C4-2B (cell line): ENCODE results near the gene RTF1.

ENCODE experiments used
- ZFX ChIP-seq: fragments of 450-650 bp; IDR thresholded peaks from 2 replicates; pipeline ENCODE4 v1.6.1; 2017
- TF ChIP-seq, protein P1 (sequence below): fragments of 450-650 bp; conservative IDR thresholded peaks from 2 replicates; pipeline ENCODE4 v1.5.1; 2017; ENCODE audit warnings: mild to moderate bottlenecking

DNA sequence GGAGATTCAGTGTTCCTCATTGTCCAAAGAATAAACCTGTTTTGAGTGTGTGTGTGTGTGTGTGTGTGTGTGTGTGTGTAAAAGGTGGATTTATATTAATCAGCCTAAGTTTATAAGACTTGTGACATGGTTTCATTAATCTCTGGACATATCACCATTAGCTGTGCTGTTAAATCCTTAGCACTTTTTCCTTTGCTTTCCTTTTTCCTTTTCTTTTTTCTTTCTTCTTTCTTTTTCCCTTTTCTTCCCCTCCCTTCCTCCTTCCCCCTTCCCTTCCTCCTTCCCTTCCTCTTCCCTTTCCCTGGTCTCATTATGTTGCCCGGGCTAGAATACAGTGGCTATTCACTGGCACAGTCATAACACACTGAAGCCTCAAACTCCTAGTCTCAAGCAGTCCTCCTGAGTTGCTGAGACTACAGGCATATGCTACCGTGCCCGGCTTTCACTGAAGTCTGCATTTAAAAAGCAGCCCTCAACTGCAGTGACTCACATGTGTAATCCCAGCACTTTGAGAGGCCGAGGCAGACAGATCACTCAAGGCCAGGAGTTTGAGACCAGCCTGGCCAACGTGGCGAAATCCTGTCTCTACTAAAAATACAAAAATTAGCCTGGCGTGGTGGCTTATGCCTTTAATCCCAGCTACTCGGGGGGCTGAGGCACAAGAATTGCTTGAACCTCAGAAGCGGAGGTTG lies 48.1 kb downstream of the RTF1 start:
- TF ChIP-seq, protein P1, sequence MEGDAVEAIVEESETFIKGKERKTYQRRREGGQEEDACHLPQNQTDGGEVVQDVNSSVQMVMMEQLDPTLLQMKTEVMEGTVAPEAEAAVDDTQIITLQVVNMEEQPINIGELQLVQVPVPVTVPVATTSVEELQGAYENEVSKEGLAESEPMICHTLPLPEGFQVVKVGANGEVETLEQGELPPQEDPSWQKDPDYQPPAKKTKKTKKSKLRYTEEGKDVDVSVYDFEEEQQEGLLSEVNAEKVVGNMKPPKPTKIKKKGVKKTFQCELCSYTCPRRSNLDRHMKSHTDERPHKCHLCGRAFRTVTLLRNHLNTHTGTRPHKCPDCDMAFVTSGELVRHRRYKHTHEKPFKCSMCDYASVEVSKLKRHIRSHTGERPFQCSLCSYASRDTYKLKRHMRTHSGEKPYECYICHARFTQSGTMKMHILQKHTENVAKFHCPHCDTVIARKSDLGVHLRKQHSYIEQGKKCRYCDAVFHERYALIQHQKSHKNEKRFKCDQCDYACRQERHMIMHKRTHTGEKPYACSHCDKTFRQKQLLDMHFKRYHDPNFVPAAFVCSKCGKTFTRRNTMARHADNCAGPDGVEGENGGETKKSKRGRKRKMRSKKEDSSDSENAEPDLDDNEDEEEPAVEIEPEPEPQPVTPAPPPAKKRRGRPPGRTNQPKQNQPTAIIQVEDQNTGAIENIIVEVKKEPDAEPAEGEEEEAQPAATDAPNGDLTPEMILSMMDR = no peak
- no peak for TF ChIP-seq ZFX
